Measurements from ENCODE around the gene ACP4.
A peak's percentile ranks its signal among the peaks of the same experiment; 100 is the strongest.

ACP4 gene

DNA sequence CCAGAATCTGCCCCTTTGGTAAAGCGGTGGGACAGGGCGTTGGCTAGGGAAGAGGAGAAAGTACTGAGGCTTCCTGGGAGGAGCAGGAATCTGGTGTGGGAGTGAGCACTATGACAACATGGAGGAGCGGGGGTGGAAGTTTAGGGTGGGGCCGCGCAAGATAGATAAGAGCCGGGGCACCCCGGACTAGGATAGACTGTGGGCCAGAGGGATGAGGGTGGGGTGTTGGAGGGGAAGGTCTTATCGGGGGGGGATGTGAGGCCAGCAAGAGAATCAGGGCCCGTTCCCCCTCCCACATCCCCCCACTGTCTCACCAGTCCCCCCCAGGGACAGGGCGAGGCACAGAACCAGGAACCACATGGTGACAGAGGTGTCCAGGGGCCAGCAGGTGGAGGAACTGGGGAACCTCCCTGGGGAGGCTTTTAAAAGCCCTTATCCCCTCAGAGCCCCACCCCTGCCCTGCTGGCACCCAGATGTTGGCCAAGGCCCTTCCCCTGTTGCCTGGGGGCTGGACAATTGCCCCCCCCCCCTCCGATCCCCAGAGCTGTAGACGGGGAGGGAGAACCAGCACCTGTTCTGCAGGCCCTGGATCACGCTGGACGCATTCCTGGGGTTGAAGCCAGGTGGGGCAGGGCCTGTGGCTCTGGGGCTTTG is 33.3 kb downstream of the ACP4 start, which contains the start of gene KLK1:
TSS of gene KLK1 (minus strand) at position 399 of the 654 bp plus-strand sequence. CDS start at position 360, 39 bp downstream.
- no peak for DNase-seq (ENCODE audit: low spot score)

DNA sequence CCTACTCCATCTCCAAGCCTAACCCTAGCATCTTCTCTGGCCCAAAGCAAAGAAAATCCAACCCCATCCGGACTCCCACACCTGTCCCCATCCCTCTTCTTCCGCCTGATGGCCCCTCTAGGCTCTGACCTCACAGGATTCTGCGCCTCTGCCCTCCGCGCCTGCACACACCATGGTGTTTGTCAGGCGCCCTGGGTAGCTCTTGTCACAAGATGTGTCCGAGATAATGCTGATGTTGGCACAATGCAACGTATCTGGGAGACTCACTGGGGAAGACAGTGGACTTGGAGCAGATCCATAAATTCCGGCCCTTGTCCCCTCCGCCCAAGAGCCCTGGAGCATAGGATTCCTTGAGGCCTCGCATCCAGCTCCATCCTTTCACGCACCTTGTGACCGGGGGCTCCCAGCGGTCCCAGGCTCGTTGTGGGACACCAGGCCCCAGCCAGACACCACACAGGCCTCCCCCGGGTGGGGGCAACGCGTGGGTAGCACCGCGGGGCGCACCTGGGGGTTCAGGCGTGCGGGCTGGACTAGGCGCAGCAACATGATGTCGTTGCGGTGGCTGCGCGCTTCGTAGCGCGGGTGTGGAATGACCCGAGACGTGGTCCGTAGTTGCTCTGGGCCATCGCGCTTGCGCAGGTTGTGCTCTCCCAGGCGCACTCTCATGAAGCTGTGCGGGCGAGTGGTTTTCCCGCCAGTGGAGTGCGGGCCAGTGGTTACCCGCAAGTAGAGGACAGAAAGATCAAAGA is 36.5 kb downstream of the ACP4 start:
- DNase-seq (ENCODE audit: low spot score) = no peak

- DNase-seq (ENCODE audit: low spot score) = no peak
Measured at GRCh38 chr19:50827476-50827875, 37.3 kb downstream of the ACP4 start.

GRCh38 chr19:50829801-50830200 is 39.6 kb downstream of the ACP4 start:
- DNase-seq (ENCODE audit: low spot score) = no peak

- no peak for DNase-seq (ENCODE audit: low spot score)
Measured at GRCh38 chr19:50830266-50831025, 40.2 kb downstream of the ACP4 start.

GRCh38 chr19:50831026-50831396 is 40.8 kb downstream of the ACP4 start:
- no peak for DNase-seq (ENCODE audit: low spot score)

- DNase-seq (ENCODE audit: low spot score) = no peak
Measured at GRCh38 chr19:50832666-50833065, 42.5 kb downstream of the ACP4 start.

DNA sequence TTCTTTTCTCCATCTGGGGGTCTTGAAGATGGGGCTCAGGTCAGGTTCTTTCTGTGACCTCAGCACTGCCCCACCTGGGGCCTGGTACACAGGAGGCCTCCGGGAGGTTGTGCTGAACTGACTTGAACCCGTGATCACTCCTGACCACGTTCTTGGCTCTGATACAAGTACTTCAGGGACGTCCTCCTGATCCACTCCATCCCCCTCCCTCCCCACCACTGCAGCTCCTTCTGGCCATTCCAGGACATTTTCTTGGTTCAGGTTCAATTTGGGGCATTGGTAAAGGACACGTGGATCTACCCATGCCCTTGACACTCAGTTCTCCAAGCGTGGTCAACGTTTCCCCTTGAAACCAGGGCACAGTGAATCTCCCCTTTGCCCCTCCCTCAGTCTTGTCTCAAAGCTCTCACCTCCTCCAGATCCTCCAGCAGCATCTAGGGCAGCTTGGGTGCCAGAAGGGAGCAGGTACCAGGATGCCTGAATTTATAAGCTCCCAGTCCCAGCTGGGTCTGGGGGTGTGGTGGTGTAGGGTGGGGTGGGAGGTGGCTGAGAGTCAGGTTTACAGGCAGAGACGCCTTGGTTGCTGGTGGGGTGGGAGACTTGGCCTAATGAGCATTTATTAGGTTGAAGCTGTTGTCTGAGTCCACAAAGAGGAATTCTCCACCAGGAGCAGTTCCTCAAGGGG is 43.0 kb downstream of the ACP4 start, which contains the start of gene KLK15:
TSS of gene KLK15 (minus strand) at position 458 of the 685 bp plus-strand sequence. CDS start 2,082 bp downstream, outside the sequence.
- DNase-seq (ENCODE audit: low spot score) = no peak

DNA sequence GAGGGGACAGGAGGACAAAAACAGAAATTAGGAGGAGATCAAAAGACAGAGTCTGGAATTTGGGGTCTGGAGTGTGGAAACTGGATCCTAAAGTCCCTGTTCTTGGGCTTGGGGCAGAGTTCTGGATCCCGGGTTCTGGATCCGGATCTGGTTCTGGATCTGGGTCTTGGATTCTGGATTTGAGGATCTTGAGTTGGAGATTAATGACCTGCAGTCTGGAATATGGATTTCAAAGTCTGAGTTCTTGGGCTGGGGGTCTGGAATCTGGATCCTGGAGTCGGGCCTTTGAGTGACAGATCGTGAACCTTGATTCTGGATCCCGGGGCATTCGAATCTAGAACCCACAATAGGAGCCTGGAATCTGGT is 43.6 kb downstream of the ACP4 start:
- no peak for DNase-seq (ENCODE audit: low spot score)

- no peak for DNase-seq (ENCODE audit: low spot score)
Measured at GRCh38 chr19:50835103-50835784, 45.0 kb downstream of the ACP4 start.

DNA sequence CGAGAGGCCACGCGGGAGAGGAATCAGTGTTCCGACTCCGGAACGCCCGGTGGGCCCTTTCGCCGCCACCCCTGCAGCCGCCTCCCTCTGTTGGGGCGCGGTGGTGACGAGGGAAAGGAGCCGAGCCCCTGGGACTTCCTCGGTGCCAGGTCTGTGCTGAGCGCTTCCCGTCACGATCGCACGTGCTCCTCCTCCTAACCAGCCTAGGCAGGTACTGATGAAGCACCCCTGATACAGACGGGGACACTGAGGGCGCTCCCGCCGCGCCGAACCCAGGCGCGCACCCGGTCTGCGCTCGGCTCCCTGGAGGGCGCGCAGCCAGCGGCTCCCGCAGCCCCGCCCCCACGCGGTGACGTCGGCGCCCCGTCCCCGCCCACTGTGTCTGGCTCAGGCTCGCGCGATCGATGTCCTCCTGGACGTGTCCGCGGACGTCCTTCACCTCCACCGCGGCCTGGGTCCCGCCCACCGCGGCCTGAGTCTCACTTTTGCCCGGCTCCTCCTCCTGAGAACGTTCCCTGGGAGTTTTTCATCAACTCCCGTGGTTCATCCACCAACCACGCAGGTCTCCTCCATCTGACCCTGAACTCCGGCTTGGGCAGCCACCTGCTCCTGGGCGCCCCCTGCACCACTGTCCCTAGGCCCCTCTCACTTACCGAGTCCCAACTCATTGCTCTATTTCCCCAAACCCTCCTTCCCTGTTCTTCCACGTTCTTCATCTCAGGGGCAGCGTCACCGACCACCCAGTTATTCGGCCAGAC is 45.7 kb downstream of the ACP4 start:
- peak; percentile 93 for DNase-seq (ENCODE audit: low spot score)

DNA sequence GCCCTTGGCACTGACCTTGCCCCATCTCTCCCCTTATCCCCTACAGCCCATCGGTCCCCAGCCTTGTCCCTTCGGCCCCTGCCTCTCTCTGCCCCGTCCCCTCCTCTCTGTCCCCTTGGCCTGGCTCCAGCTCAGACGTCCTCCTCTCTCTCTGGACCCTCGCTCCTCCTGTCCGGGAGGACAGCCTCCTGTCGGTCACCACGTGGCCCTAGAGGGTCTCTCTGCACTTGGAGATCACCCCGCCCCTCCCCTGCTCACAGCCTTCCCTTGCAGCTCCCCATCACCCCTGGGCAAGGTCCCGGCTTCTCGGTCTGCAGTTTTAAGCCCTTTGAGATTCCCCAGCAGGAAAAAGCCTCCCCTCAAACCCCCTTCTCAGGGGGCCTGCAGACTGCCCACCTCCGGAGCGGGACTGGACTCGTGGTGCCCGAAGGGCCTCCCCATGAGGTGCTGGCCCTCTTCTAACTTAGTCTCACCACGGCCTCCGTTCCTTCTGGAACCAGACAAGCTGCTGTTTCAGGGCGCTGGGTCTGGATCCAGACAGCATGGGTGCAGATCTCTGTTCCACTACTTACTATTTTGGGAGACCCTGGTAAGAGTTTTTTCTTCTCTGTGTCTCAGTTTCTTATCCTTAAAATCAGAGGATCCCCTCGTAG is 46.5 kb downstream of the ACP4 start:
- no peak for DNase-seq (ENCODE audit: low spot score)

DNA sequence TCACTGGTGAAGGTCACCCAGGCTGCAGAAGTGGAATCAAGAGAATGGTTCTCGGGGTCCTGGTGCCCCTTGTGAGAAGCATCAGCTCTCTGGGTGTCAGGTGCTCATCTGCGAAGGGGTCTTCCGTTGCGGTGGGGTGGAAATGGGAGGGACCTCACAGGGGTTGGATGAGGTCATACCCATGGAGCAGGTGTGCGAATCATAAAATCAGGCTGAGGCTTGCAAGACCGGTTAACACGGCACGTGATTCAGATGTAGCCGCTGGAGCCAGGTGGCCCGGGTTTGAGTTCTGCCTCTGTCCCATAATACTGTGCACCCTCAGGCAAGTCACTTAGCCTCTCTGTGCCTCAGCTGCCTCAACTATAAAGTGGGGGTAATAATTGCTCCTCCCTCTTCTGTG is 47.1 kb downstream of the ACP4 start:
- DNase-seq (ENCODE audit: low spot score) = no peak

- no peak for DNase-seq (ENCODE audit: low spot score)
Measured at GRCh38 chr19:50838239-50838638, 48.0 kb downstream of the ACP4 start.

GRCh38 chr19:50839712-50840655 is 49.8 kb downstream of the ACP4 start:
- DNase-seq (ENCODE audit: low spot score) = no peak

DNA sequence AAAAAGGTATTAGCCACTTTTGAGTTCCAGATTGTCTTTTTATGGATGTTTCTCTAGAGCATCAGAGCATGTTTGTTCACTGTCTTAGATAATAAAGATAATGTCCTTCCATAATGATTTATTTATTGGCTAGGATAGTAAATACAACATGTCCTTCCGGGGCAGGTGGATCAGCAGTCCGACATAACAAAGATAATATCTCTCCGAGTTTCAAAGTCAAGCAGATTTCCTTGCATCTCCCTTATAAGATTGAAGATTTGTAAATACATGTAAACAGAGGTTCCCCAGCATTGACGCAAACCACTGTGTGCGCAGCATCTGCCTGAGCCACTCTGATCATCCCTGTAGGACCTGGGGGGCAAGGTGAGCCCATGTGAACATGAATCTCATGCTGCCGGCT is 51.9 kb downstream of the ACP4 start:
- no peak for DNase-seq (ENCODE audit: low spot score)

GRCh38 chr19:50843205-50843604 is 53.0 kb downstream of the ACP4 start:
- no peak for DNase-seq (ENCODE audit: low spot score)

DNA sequence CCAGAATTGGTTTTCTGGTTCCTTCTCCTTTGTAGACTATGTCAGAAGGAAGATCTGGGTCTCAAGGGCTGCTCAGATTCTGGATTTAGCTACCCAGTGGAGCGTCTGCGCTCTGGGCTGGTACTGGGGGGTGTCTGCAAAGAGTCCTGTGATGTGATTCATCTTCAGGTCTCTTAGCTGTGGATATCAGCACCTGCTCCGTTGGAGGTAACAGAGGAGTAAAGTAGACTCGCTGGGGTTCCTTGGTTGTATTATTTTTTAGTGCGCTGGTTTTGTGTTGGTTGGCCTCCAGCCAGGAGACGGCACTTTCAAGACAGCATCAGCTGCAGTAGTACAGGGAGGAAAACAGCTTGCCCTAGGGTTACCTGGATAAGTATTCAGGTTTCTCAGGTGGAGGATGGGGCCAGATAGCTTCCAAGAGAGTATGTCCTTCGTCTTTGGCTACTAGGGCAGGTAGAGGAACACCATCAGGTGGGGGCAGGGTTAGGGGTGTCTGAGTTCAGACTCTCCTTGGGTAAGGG is 53.5 kb downstream of the ACP4 start:
- no peak for DNase-seq (ENCODE audit: low spot score)
